Tibial nerve (tissue), 4 donors: ENCODE data around the gene TBC1D9. TPM values are rescaled to one million over a fixed set of nuclear protein-coding genes. Genes with fewer than 3 reads are reported as not detected.
A peak's percentile ranks its signal among the peaks of the same experiment; 100 is the strongest.

Source experiments
- DNase-seq, 2 donors: peaks; one replicate each; pipeline ENCODE4 v3.0.0-alpha.2; 2019; ENCODE audit warnings: low spot score in 2 of 2
- H3K27ac ChIP-seq, 4 donors: fragments of 200-600 bp; sonication (generic) in 3 of 4; one replicate each; pipeline ENCODE4 v1.5.1; 2017 to 2019; ENCODE audit warnings: mild to moderate bottlenecking in 1 of 4
- H3K27me3 ChIP-seq, 2 donors: fragments of 200-600 bp; sonication (generic) in 1 of 2; one replicate each; pipeline versions ENCODE4 v1.5.1 to v1.6.0; 2017 to 2019
- H3K36me3 ChIP-seq, 3 donors: fragments of 200-600 bp; sonication (generic); one replicate each; pipeline ENCODE4 v1.5.1; 2018 to 2019
- H3K4me1 ChIP-seq, 4 donors: fragments of 200-600 bp; sonication (generic) in 3 of 4; one replicate each; pipeline ENCODE4 v1.5.1; 2017 to 2019
- H3K4me3 ChIP-seq, 4 donors: fragments of 200-600 bp; sonication (generic) in 3 of 4; one replicate each; pipeline ENCODE4 v1.5.1; 2017 to 2019; ENCODE audit warnings: mild to moderate bottlenecking in 1 of 4, moderate library complexity in 1 of 4
- H3K9me3 ChIP-seq, 4 donors: fragments of 200-600 bp; sonication (generic) in 3 of 4; one replicate each; pipeline ENCODE4 v1.5.1; 2017 to 2019
- EP300 ChIP-seq, 2 donors: sonication (generic); formaldehyde crosslinking; IDR thresholded peaks; one replicate each; pipeline ENCODE4 v1.6.1; 2017; ENCODE audit warnings: antibody characterized with exemption in 2 of 2, mild to moderate bottlenecking in 1 of 2
- POLR2A ChIP-seq, 2 donors: fragments of 450-650 bp; IDR thresholded peaks; one replicate each; pipeline ENCODE4 v1.6.1; 2017; ENCODE audit warnings: antibody characterized with exemption in 2 of 2, mild to moderate bottlenecking in 2 of 2, moderate library complexity in 2 of 2
- WGBS, 2 donors: methylation state at CpG; one replicate each; pipeline ENCODE4 v1.1.5; 2018; 5-methylcytosine and 5-hydroxymethylcytosine counted together
- total RNA-seq, 4 donors: library from RNA; depleted of rRNA; stranded (reverse); fragments of >200 nt; gene quantifications; one replicate each; pipeline ENCODE4 v1.1.0, GENCODE V29; 2016
- TF ChIP-seq, protein P1 (sequence below), 5 experiments: fragments of 200-600 bp in 3 of 5; fragments of 450-650 bp in 2 of 5; sonication (generic) in 3 of 5; IDR thresholded peaks; one replicate each; pipeline ENCODE4 v1.5.1; 2016 to 2019; ENCODE audit warnings: antibody characterized with exemption in 5 of 5, mild to moderate bottlenecking in 3 of 5, moderate library complexity in 2 of 5

The TBC1D9 gene
- total RNA-seq, 4 donors from 2014 or later: 18.4 to 23.7 (median 19.6) TPM

DNA sequence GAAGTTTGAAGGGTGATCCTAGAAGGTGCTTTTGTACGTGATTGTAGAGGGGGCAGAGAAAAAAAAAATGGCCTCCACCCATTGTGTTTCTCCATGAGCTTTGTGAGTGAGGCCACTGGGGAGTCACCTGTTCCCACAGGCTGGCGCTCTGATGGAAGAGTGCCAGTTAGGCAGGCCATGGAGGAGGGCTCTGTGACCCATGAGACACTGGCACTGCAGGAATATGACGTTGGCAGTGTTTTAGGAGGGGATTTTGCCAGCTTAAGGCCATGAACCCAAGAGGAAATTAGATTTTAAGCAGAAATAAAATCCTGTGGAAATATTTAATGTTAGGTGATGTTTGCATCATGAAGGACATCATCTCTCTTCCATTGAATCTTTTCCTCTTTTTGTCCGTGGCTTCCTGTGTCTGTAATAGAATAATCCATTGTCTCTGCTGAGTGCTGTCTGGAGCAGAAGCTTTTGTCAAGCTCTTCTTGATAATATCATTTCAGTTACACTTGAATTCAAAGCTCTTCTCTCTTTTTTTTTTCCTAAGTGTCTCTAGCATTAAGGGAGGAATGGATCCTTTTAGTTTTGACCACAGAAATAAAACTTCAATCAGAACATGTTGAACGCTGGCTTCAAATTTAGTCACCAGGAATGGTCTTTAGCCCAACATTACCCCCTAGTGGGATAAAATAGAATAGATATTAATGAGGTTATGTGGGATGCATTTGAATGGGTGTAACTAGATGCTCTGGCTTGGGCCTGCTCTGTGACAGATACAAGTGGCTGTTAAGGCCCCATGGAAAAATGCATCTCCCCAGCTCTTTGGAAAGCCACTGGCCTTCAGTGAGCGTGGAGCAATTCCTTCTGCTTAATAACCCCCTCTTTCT lies 146.4 kb downstream of the TBC1D9 start:
- no peak for DNase-seq
- whole genome bisulfite sequencing, 2 donors: 23 to 31% methylated on average over 6 of the region's 6 CpGs

DNA sequence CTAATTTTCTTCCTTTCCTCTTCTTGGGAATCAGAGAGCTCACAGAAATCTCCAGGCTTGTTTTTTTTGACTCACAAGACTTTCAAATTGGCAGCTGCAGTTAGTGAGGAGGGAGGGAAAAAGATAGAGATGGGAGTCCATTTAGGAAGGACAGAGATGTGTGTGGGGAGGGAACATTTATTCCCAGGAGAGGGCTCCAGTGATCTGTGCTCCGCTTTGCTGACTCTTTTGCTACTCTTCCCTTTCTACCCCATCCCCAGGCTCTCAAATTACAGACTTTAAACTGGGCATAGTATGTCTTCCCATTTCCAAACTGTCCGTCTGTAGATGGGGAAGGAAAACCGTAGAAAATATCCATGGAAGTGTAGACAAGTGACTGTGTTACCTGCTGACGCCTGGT lies 148.3 kb downstream of the TBC1D9 start:
- WGBS, 2 donors: 83 to 91% methylated on average over 4 of the region's 4 CpGs
- Histone ChIP-seq H3K9me3 (no peaks in the 10 kb centered on the region), H3K36me3 (no peaks in the 10 kb centered on the region), H3K27me3 (no peaks in the 10 kb centered on the region), H3K4me1 (peaks cover 0 to 7% (median 0%) of the 10 kb centered on the region in 4 donors), H3K4me3 (no peak overlapping the region), H3K27ac (no peak overlapping the region)
- TF ChIP-seq, protein P1, sequence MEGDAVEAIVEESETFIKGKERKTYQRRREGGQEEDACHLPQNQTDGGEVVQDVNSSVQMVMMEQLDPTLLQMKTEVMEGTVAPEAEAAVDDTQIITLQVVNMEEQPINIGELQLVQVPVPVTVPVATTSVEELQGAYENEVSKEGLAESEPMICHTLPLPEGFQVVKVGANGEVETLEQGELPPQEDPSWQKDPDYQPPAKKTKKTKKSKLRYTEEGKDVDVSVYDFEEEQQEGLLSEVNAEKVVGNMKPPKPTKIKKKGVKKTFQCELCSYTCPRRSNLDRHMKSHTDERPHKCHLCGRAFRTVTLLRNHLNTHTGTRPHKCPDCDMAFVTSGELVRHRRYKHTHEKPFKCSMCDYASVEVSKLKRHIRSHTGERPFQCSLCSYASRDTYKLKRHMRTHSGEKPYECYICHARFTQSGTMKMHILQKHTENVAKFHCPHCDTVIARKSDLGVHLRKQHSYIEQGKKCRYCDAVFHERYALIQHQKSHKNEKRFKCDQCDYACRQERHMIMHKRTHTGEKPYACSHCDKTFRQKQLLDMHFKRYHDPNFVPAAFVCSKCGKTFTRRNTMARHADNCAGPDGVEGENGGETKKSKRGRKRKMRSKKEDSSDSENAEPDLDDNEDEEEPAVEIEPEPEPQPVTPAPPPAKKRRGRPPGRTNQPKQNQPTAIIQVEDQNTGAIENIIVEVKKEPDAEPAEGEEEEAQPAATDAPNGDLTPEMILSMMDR (IDR thresholded peaks at IDR 0.05): no peak
- TF ChIP-seq EP300 (IDR thresholded peaks at IDR 0.05) (no peak), POLR2A (IDR thresholded peaks at IDR 0.05) (no peak)
- DNase-seq: no peak

More for the DNA sequence above, 146.4 kb downstream of the TBC1D9 start:
- no peaks in the 10 kb centered on the region for H3K9me3 ChIP-seq
- H3K4me3 ChIP-seq: no peak overlapping the region
- no peaks in the 10 kb centered on the region for H3K27me3 ChIP-seq
- H3K36me3 ChIP-seq: no peaks in the 10 kb centered on the region
- TF ChIP-seq, protein P1 (IDR thresholded peaks at IDR 0.05): peak; percentile 40 to 52 (median 45)
- TF ChIP-seq EP300 (IDR thresholded peaks at IDR 0.05) (no peak), POLR2A (IDR thresholded peaks at IDR 0.05) (no peak)
- peaks cover 0 to 7% (median 0%) of the 10 kb centered on the region in 4 donors for H3K4me1 ChIP-seq
- peak overlapping the region in 1 of 4 donors; percentile 41 for H3K27ac ChIP-seq

DNA sequence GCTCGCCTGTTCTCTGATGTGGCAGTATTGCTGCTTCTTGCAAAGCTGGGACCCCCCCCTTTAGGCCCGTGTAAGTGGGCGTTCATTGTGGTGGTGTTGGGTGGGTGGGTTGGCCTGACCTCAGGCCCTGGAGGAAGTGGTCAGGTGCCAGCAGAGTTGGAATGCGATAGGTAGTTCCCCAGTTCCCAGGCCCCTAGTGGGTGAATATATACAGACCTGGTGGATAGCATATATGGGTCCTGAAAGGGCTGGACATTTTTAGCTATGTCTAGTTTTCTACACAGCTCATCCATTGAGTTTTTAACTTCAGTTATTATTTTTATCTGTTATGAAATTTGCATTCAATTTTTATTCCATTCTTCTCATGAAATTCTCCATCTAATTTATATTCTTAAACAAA lies 151.6 kb downstream of the TBC1D9 start:
- 82 to 88% methylated on average over 4 of the region's 4 CpGs for WGBS, 2 donors
- H3K36me3 ChIP-seq: no peaks in the 10 kb centered on the region
- H3K9me3 ChIP-seq: no peaks in the 10 kb centered on the region
- DNase-seq: no peak
- no peaks in the 10 kb centered on the region for H3K27me3 ChIP-seq
- TF ChIP-seq, protein P1 (IDR thresholded peaks at IDR 0.05): no peak
- no peak for TF ChIP-seq EP300 (IDR thresholded peaks at IDR 0.05)
- no peak for TF ChIP-seq POLR2A (IDR thresholded peaks at IDR 0.05)
- no peak overlapping the region for H3K4me3 ChIP-seq
- H3K27ac ChIP-seq: no peak overlapping the region
- H3K4me1 ChIP-seq: peaks cover 0 to 3% (median 0%) of the 10 kb centered on the region in 4 donors

DNA sequence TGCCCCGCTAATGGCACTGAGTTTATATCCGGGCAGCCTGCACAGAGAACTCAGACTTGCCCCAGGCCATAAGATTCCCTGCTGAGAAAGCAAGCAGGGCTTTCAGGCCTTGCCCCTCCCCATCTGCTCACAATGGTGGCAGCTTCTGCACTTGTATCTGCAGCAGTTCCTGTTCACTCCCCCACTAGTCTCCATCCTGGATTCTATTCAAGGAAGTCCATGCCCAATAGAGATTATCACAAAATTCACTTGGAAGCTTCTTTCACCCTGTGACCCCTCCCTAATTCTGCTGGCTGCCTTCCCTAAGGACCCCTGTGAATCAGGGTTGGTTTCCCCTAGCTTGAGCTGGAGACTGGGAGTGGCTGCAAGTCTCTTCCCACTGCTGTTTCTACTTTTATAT lies 152.9 kb downstream of the TBC1D9 start:
- no peak for DNase-seq
- Histone ChIP-seq H3K27me3 (no peaks in the 10 kb centered on the region), H3K36me3 (no peaks in the 10 kb centered on the region), H3K4me1 (no peaks in the 10 kb centered on the region), H3K9me3 (no peaks in the 10 kb centered on the region), H3K4me3 (no peak overlapping the region), H3K27ac (no peak overlapping the region)
- TF ChIP-seq POLR2A (IDR thresholded peaks at IDR 0.05) (no peak), EP300 (IDR thresholded peaks at IDR 0.05) (no peak)
- TF ChIP-seq, protein P1 (IDR thresholded peaks at IDR 0.05): no peak
- 49 to 70% methylated on average over 2 of the region's 2 CpGs for WGBS, 2 donors

DNA sequence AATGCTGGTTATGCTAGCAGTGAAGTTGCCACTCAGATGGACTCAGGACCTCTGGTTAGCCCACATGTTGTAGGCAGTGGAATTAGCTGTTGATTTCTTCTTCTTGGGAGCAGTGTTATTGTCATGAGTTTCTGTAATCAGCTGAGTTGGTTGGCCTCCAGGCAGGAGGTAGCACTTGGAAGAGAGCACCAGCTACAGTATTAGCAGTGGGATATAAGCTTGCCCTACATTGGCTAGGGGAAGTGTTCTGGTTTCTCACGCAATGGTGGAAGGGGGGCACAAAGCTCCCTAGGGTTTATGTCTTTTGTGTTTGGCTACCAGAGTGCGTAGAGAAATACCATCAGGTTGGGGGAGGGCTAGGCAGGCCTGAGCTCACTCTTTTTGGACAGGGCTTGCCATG lies 153.5 kb downstream of the TBC1D9 start:
- no peak for DNase-seq
- H3K9me3 ChIP-seq: no peaks in the 10 kb centered on the region
- no peak overlapping the region for H3K27ac ChIP-seq
- H3K27me3 ChIP-seq: no peaks in the 10 kb centered on the region
- TF ChIP-seq POLR2A (IDR thresholded peaks at IDR 0.05) (no peak), EP300 (IDR thresholded peaks at IDR 0.05) (no peak)
- TF ChIP-seq, protein P1 (IDR thresholded peaks at IDR 0.05): no peak
- H3K36me3 ChIP-seq: no peaks in the 10 kb centered on the region
- no peak overlapping the region for H3K4me3 ChIP-seq
- WGBS, 2 donors: 70 to 88% methylated on average over 2 of the region's 2 CpGs
- no peaks in the 10 kb centered on the region for H3K4me1 ChIP-seq
